Globus pallidus (tissue), 1 donor: Measurements from ENCODE around the gene MKNK1.
A peak's percentile ranks its signal among the peaks of the same experiment; 100 is the strongest.
"Not testable (repeated sequence)": the region's sequence is repeated elsewhere in the genome, so short reads cannot be mapped to it uniquely, and the experiment has no call there.

Experiments used
- DNase-seq: peaks from one replicate; pipeline ENCODE4 v3.0.0-alpha.2; 2015; ENCODE audit warnings: low spot score

The MKNK1 gene

DNA sequence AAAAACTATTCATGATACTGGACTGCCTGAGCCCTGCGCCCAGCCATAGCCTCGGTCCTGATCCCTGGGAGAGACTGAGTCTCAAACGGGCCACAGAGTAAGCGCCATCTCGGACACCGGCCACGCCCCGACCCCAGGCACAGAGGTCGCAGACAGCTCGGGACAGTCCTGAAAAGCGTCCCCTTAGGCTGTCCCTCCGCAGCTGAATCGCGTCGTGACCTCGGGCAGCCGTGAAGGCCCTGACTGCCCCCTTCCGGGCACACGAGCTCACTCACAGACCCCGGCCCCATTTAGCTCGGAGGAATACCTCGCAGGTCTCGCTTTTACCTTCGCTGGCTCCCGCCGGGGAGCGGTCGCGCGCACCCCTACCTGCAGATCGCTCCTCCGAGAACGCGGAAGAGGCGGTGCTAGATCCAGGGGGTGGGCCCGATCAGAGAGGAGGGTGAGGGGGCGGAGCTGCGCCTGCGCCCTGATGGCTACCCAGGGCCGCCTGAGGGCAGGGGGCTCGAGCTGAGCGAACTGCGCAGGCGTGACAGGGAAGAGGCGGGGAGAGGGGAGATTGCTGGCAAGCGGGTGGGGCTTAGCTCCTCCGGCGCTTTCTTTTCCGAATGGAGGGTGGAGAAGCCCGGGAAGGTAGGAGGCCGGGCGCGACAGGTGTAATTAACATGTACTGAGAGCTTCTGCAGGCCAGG is at the start of gene MKNK1:
Gene MKNK1, minus strand, starts transcription at position 411 of the 692 bp plus-strand sequence. CDS start 20,941 bp downstream, outside the sequence.
- DNase-seq, result peak; percentile 84

DNA sequence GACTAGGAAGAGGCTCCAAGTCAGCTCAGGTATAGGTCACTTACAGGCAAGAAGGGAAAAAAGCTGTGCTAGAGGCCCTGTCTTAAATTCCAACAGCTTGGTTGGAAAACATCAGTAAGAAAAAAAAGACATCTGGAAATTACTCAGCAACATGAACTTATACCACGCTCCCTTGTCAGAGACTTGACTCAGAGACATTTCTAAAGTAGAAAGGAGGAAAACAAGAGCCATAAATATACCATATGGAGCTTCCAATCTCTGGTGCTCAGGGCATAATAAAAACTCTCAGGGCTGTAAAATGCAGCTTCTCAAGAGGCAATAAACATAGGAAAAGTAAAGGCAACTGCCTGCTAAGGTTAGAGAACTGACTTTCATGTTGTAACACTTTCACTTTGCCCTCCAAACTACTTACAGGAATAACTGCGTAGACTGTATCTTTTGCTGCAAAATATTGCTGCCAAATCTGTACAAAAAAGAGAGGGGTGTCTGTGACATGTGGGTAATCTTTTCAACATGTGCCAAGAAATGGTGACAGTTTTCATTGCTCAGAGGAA is 49.4 kb upstream of the MKNK1 start:
- DNase-seq, result no peak

DNA sequence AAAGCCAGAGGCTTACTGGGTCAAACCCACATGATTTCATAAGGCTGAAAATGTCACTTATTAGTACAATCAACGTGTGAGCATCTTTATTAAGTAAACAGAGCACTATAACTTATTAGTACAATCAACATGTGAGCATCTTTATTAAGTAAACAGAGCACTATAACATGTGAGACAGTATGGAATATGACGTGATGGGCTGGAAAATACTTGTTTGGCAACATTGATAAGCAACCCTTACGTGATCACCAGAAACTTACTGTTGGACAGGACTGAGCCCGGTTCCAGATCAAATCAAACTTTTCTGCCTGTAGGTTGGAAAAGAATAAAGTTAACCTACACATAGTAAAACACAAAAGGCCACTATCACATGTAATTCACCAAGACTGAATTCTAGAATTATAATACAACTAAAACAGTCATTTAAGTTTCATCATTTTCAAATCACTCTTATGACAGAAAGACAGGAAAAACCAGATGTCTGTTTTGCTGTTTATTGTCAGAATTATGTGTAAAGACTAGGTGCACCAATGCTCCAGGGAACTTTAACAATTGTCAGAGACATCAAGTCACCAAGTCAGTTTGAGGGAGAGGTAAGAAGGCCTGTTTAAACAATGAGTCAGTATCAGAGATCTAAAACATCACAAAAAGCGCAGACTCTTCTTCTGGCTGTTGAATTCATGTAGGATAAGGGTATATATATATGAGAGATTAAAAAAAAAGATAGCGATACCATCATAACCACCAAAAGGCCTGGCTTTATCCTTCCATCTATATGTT is 48.4 kb upstream of the MKNK1 start:
- DNase-seq, result no peak

- not testable (repeated sequence) for DNase-seq
Observed at GRCh38 chr1:46651152-46651551, 47.1 kb upstream of the MKNK1 start.

DNA sequence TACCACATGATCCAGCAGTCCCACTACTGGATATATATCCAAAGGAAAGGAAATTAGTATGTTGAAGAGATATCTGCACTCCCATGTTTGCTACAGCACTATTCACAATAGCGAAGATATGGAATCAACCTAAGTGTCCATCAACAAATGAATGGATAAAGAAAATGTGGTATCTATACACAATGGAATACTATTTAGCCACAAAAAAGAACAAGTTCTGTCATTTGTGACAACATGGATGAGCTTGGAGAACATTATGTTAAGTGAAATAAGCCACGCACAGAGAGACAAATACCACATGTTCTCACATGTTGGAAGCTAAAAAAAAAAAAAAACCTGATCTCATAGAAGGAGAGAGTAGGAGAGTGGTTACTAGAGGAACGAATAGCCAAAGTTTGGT is 46.4 kb upstream of the MKNK1 start:
- no peak for DNase-seq

GRCh38 chr1:46649764-46650163 is 45.7 kb upstream of the MKNK1 start:
- no peak for DNase-seq

- no peak for DNase-seq
Observed at GRCh38 chr1:46647611-46648010, 43.5 kb upstream of the MKNK1 start.

DNA sequence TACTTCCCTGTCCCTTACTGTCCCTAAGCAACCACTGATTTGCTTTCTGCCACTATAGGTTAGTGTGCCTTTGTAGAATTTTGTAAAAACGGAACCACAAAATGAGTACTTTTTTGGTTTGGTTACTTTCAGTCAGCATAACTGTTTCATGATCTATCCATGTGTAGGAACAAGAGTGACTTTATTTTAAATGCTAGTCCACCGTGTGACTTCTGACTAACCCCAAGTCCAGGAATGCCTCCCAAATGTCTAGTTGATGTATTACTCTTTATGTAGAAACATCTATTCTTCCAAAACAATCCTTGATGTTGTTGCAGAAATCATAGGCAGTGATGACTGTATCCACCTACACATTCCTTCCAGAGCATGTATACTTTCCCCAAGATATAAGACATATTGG is 42.8 kb upstream of the MKNK1 start:
- DNase-seq, result no peak

GRCh38 chr1:46646331-46646730 is 42.3 kb upstream of the MKNK1 start:
- no peak for DNase-seq

DNA sequence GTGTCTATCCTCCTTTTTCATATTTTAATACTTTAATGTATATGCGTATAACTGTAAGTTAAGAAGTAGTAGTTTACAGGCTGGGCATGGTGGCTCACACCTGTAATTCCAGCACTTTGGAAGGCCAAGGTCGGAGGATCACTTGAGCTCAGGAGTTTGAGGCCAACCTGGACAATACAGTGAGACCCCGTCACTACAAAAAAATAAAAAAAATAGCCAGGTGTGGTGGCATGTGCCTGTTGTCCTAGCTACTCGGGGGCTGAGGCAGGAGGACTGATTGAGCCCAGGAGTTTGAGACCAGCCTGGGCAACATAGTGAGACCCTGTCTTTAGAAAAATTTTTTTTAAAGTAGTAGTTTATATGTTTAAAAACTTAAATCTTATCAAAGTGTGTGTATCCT is 41.7 kb upstream of the MKNK1 start:
- DNase-seq, result no peak

- DNase-seq, result peak; percentile 27
Observed at GRCh38 chr1:46643368-46643775, 39.3 kb upstream of the MKNK1 start.

DNA sequence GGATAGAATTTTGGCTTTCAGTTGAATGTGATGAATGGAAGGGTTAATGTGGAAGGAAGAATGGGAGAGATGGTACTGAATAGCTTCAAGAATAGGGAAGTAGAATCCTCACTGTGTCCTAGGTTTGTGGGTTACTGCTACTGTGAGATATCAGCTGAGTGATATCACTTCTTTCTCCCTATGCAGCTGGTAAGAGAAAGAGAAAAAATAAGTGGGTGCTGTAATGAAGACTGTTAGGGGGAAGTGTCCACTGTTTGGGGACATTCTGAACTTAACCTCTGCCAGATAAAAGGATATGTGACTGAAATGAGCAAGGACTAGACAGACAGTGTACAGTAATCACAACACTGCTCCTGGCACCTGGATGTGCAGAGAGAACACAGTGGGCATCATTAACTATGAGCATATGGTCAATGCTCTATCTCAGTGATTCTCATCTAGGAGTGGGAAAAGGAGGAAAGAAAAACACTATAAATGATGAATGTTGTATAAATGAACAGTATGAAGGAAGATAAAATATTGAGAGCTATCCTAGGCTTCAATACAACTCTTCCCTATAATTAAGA is 38.1 kb upstream of the MKNK1 start:
- no peak for DNase-seq

DNA sequence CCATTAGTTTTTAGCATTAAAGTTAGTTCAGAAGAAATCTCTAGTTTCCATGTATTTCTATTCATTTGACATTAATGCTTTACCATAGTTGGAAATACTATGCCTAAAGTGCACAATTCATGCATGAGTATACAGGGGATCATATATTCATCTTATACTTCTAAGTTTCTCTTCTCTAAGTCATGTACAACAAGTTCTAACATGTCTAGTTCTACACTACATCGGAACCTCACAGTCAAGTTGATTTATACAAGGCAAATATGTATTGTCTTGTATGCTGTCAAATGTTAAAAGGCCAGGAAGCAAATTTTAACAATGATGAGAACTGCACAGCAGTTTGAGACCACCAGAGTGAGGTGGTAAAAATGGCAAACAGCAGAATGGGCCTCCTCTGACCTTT is 35.5 kb upstream of the MKNK1 start:
- DNase-seq, result no peak

GRCh38 chr1:46638921-46639320 is 34.9 kb upstream of the MKNK1 start:
- DNase-seq, result no peak

DNA sequence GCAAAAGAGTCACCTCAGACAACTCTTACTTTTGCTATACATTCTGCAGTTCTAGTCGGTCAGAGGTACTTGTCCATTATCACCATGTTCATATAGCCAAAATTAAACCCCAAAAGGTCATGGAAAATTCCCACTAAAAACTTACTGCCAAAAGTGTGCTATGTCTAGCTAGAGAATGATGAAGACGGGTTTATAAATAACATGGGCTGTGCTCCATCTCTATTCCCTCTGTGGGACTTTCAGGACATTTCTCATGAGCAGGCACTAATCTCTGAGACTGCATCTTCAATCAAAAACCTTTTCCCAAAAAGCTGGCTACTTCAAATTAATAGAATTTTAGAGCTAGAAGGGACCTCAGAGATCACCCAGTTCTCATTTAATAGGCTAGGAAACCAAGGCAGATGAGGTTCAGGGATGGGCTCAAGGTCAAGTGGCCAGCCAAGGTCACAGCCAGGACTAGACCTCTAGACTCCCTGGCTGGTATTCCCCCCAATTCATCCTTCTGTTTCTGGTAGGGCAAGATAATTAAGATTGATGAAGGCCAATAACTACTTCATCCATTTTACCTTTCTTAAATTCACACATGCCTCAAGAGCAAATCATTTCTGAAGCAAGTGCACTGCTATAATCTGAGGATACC is 33.5 kb upstream of the MKNK1 start:
- no peak for DNase-seq

GRCh38 chr1:46635205-46635604 is 31.1 kb upstream of the MKNK1 start:
- no peak for DNase-seq

DNA sequence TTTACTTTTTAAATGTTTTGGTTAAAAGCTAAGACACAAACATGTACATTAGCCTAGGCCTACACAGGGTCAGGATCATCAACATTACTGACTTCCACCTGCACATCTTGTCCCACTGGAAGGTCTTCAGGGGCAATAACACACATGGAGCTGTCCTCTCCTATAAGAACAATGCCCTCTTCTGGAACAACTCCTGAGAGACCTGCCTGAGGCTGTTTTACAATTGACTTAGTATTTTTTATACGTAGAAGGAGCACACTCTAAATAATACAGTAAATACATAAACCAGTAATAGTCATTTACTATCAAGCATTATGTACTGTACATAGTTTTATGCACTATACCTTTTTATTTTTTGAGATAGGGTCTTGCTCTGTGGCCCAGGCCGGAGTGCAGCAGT is 26.7 kb upstream of the MKNK1 start:
- DNase-seq, result no peak

GRCh38 chr1:46623743-46624644 is 19.9 kb upstream of the MKNK1 start:
- no peak for DNase-seq

DNA sequence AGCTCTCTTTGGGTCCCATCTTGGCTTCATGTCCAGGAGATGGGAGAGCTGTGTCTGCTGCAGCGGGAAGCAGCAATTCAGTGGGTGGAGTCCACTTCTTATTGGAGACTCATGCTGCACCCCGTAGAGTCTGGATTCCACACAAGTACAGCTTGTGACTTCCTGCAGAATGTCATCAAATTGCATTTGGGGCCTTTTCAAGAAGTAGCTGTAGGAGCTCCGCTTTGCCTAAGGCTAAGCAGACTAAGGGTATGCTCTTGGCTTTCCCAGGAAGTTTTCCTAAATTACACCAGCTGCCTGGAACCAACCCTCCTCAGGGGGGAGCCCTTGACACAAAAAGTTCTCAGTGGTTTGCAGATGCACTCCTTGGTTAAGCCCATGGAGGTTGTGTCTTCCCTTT is 18.3 kb upstream of the MKNK1 start:
- no peak for DNase-seq

GRCh38 chr1:46621930-46622329 is 17.9 kb upstream of the MKNK1 start:
- DNase-seq, result no peak

DNA sequence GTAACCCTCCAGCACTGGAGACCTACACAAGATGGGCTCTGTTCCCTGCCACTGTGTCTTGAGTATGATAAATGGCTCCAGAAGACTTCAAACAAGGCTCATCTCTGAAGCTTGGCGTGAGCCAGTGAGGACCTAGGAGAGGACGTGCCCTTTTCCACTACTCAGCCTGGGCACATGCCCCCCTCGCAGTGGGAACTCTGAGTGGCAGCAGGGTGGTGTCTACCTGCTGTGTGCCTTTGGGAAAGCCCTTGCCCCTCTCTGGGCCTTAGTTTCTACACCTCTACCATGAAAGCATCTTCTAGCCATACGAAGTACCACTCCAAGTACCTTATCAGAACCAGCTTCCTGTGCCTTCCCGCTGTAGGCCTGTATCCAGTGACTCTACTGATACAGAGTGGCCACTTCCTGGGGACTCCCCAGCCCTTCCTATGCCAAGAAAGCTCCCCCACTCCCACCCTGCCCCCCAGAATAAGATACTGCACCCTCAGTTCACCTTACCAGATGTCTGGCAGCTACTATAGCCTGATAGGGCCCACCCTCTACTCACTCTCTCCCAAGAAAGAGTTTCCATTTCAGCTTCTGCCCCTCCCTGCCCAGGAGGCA is 15.7 kb upstream of the MKNK1 start:
- DNase-seq, result no peak
